GM21717 (cell line): Measurements from ENCODE around the gene CHRND.

Source experiments
- ATAC-seq: cut with Tn5 transposase; IDR thresholded peaks from one replicate; pipeline ENCODE4 v1.9.1; 2021; ENCODE audit warnings: mild to moderate bottlenecking, moderate library complexity; ENCODE audit not compliant: unreplicated experiment

Gene CHRND

GRCh38 chr2:232502911-232503808 is 22.8 kb upstream of the CHRND start:
- no peak for ATAC-seq

GRCh38 chr2:232503809-232504323 is 22.1 kb upstream of the CHRND start:
- no peak for ATAC-seq

GRCh38 chr2:232504438-232504837 is 21.5 kb upstream of the CHRND start:
- no peak for ATAC-seq

GRCh38 chr2:232505856-232506255 is 20.1 kb upstream of the CHRND start:
- ATAC-seq, result no peak

- ATAC-seq, result no peak
These were observed 19.3 kb upstream of the CHRND start for GRCh38 chr2:232506709-232507108.

GRCh38 chr2:232508251-232508650 is 17.7 kb upstream of the CHRND start:
- no peak for ATAC-seq

- no peak for ATAC-seq
These were observed 14.5 kb upstream of the CHRND start for GRCh38 chr2:232511336-232511890.

- ATAC-seq, result no peak
These were observed 13.4 kb upstream of the CHRND start for GRCh38 chr2:232512602-232513001.

- ATAC-seq, result no peak
These were observed 12.6 kb upstream of the CHRND start for GRCh38 chr2:232513353-232513752.

- ATAC-seq, result no peak
These were observed 10.3 kb upstream of the CHRND start for GRCh38 chr2:232515639-232516038.

- no peak for ATAC-seq
These were observed 9.4 kb upstream of the CHRND start for GRCh38 chr2:232516551-232516950.

GRCh38 chr2:232518844-232519243 is 7.1 kb upstream of the CHRND start:
- no peak for ATAC-seq

GRCh38 chr2:232519581-232520438 is 6.2 kb upstream of the CHRND start, which contains the start of gene PRSS56:
TSS of gene PRSS56 (plus strand) at chr2:232520388. CDS start at chr2:232520599, 211 bp downstream.
- no peak for ATAC-seq

- no peak for ATAC-seq
These were observed 5.5 kb upstream of the CHRND start for GRCh38 chr2:232520489-232520888.

GRCh38 chr2:232521098-232521497 is 4.9 kb upstream of the CHRND start:
- no peak for ATAC-seq

- ATAC-seq, result no peak
These were observed 3.9 kb upstream of the CHRND start for GRCh38 chr2:232521959-232522622.

- no peak for ATAC-seq
These were observed 3.1 kb upstream of the CHRND start for GRCh38 chr2:232522623-232523401.

GRCh38 chr2:232523402-232523681 is 2.6 kb upstream of the CHRND start:
- no peak for ATAC-seq

GRCh38 chr2:232523682-232524597 is 2.0 kb upstream of the CHRND start:
- ATAC-seq, result no peak
